Smooth muscle cell (in vitro differentiated cells): ENCODE results near the gene GLIS2. TPM values are rescaled to one million over a fixed set of nuclear protein-coding genes. Genes with fewer than 3 reads are reported as not detected.

Source experiments
- DNase-seq: peaks from one replicate; lab custom pipeline; 2025; ENCODE audit not compliant: unreplicated experiment; lab: John Stamatoyannopoulos, UW
- H2AFZ ChIP-seq: fragments of 200-600 bp; sonication (generic); 2 replicates; pipeline ENCODE4 v1.6.0; 2016; ENCODE audit warnings: antibody characterized with exemption, low read depth, mild to moderate bottlenecking
- H3F3A ChIP-seq: fragments of 200-600 bp; sonication (generic); 2 replicates; pipeline ENCODE4 v1.6.0; 2017; ENCODE audit warnings: antibody characterized with exemption, low read depth
- H3K27ac ChIP-seq: fragments of 200-600 bp; sonication (generic); 2 replicates; pipeline ENCODE4 v1.5.1; 2016; ENCODE audit warnings: low read depth, mild to moderate bottlenecking
- H3K27me3 ChIP-seq: fragments of 200-600 bp; sonication (generic); 2 replicates; pipeline ENCODE4 v1.6.1; 2016; ENCODE audit warnings: low read depth, mild to moderate bottlenecking
- H3K36me3 ChIP-seq: fragments of 200-600 bp; sonication (generic); 2 replicates; pipeline ENCODE4 v1.5.1; 2016; ENCODE audit warnings: low read depth
- H3K4me1 ChIP-seq: fragments of 200-600 bp; sonication (generic); 2 replicates; pipeline ENCODE4 v1.5.1; 2016; ENCODE audit warnings: low read depth
- H3K4me2 ChIP-seq: fragments of 200-600 bp; sonication (generic); 2 replicates; pipeline ENCODE4 v1.6.0; 2016; ENCODE audit warnings: mild to moderate bottlenecking
- H3K4me3 ChIP-seq: fragments of 200-600 bp; sonication (generic); 2 replicates; pipeline ENCODE4 v1.5.1; 2016; ENCODE audit warnings: mild to moderate bottlenecking
- H3K79me2 ChIP-seq: fragments of 200-600 bp; sonication (generic); 2 replicates; pipeline ENCODE4 v1.6.0; 2016; ENCODE audit warnings: low read depth, mild to moderate bottlenecking
- H3K9ac ChIP-seq: fragments of 200-600 bp; sonication (generic); 2 replicates; pipeline ENCODE4 v1.6.0; 2016; ENCODE audit warnings: low read depth
- H3K9me3 ChIP-seq: fragments of 200-600 bp; sonication (generic); replicated peaks from 2 replicates; pipeline ENCODE4 v1.5.1; 2016; ENCODE audit warnings: low read depth
- H4K20me1 ChIP-seq: fragments of 200-600 bp; sonication (generic); 2 replicates; pipeline ENCODE4 v1.6.0; 2016; ENCODE audit warnings: low read depth
- WGBS: methylation state at CpG from one replicate; pipeline ENCODE4 v1.1.7; 2016; ENCODE audit warnings: low lambda C conversion rate; 5-methylcytosine and 5-hydroxymethylcytosine counted together
- polyA plus RNA-seq: library from polyadenylated mRNA; unstranded; fragments of >200 nt; fragmentation: Nextera tagmentation; extraction: Ambion mirVana; gene quantifications from 2 replicates; pipeline ENCODE4 v1.2.1, GENCODE V29; 2016
- total RNA-seq: library from RNA; depleted of rRNA; stranded (reverse); fragments of >200 nt; gene quantifications from 2 replicates; pipeline ENCODE4 v1.2.3, GENCODE V29; 2014
- TF ChIP-seq, protein P1 (sequence below): fragments of 200-600 bp; sonication (generic); IDR thresholded peaks from 2 replicates; pipeline ENCODE4 v1.5.1; 2017; ENCODE audit warnings: borderline replicate concordance, mild to moderate bottlenecking, antibody characterized with exemption; ENCODE audit not compliant: insufficient read depth, poor library complexity, severe bottlenecking

GLIS2 gene
- total and polyA plus RNA-seq, 2 experiments from 2014 or later = 2.8 to 9.2 TPM

- Histone ChIP-seq H3K36me3 (no peaks in the 10 kb centered on the region), H3K4me3 (no peak overlapping the region), H3K79me2 (no peaks in the 10 kb centered on the region), H3K9ac (no peak overlapping the region), H2AFZ (no peak overlapping the region), H3K9me3 (no peaks in the 10 kb centered on the region), H3K4me2 (no peak overlapping the region), H3K4me1 (no peaks in the 10 kb centered on the region), H3K27me3 (no peaks in the 10 kb centered on the region), H4K20me1 (no peaks in the 10 kb centered on the region), H3K27ac (no peak overlapping the region), H3F3A (no peaks in the 10 kb centered on the region)
- no peak for DNase-seq
- TF ChIP-seq, protein P1, sequence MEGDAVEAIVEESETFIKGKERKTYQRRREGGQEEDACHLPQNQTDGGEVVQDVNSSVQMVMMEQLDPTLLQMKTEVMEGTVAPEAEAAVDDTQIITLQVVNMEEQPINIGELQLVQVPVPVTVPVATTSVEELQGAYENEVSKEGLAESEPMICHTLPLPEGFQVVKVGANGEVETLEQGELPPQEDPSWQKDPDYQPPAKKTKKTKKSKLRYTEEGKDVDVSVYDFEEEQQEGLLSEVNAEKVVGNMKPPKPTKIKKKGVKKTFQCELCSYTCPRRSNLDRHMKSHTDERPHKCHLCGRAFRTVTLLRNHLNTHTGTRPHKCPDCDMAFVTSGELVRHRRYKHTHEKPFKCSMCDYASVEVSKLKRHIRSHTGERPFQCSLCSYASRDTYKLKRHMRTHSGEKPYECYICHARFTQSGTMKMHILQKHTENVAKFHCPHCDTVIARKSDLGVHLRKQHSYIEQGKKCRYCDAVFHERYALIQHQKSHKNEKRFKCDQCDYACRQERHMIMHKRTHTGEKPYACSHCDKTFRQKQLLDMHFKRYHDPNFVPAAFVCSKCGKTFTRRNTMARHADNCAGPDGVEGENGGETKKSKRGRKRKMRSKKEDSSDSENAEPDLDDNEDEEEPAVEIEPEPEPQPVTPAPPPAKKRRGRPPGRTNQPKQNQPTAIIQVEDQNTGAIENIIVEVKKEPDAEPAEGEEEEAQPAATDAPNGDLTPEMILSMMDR = no peak
- 91% methylated on average over 30 of the region's 37 CpGs for WGBS
These were observed 48.5 kb downstream of the GLIS2 start for GRCh38 chr16:4364196-4365013.

DNA sequence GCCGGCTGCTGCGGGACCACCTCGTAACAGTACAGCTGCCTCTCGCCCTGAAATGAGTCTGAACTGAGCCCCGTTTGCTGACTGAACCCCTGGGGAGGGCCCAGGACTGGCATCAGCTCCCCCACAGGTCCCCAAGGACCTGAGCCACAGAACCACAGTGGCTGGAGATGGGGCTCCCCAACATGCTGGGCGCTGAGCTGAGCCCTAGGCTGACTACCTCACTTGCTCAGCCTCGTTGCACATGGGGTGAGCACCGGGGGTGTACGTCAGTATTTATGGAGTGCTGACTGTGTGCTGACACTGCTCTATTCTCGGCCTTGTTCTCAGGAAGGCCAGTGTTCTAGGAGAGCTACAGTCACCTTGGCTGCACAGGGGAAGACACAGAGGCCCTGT, 49.1 kb downstream of the GLIS2 start:
- WGBS = 93% methylated on average over 10 of the region's 10 CpGs
- TF ChIP-seq, protein P1 = no peak
- Histone ChIP-seq H3K27ac (no peak overlapping the region), H3K4me3 (no peak overlapping the region), H4K20me1 (no peaks in the 10 kb centered on the region), H3K4me1 (no peaks in the 10 kb centered on the region), H3K4me2 (no peak overlapping the region), H3K9ac (no peak overlapping the region), H2AFZ (no peak overlapping the region), H3K9me3 (no peaks in the 10 kb centered on the region), H3F3A (peaks cover 2% of the 10 kb centered on the region), H3K36me3 (no peaks in the 10 kb centered on the region), H3K79me2 (no peaks in the 10 kb centered on the region), H3K27me3 (no peaks in the 10 kb centered on the region)
- DNase-seq = no peak

DNA sequence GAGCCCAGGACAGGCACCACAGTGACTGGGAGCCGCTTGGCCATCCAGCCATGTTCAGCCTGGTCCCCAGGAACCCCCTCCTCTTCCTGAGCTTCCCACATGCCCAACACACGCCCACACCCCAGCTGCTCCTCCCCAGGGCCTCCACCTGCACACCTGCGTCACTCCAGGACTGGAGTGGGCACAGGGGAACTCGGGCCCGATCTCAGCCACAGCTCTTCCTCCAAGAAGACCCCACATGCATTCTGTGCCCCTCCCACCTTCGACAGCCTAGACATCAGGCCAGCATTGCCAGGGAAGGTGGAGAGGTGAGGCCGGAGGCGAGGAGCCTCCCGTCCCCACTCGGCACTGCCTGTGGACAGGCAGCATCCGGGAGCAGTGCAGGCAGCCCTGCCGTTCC, 49.7 kb downstream of the GLIS2 start:
- no peaks in the 10 kb centered on the region for H3K9me3 ChIP-seq
- no peak overlapping the region for H3K9ac ChIP-seq
- no peaks in the 10 kb centered on the region for H4K20me1 ChIP-seq
- peaks cover 3% of the 10 kb centered on the region for H3F3A ChIP-seq
- no peak for DNase-seq
- no peak overlapping the region for H3K27ac ChIP-seq
- no peak overlapping the region for H3K4me3 ChIP-seq
- WGBS = 97% methylated on average over 12 of the region's 12 CpGs
- TF ChIP-seq, protein P1 = no peak
- no peak overlapping the region for H2AFZ ChIP-seq
- H3K4me2 ChIP-seq = no peak overlapping the region
- H3K4me1 ChIP-seq = no peaks in the 10 kb centered on the region
- H3K79me2 ChIP-seq = no peaks in the 10 kb centered on the region
- H3K36me3 ChIP-seq = no peaks in the 10 kb centered on the region
- no peaks in the 10 kb centered on the region for H3K27me3 ChIP-seq

DNA sequence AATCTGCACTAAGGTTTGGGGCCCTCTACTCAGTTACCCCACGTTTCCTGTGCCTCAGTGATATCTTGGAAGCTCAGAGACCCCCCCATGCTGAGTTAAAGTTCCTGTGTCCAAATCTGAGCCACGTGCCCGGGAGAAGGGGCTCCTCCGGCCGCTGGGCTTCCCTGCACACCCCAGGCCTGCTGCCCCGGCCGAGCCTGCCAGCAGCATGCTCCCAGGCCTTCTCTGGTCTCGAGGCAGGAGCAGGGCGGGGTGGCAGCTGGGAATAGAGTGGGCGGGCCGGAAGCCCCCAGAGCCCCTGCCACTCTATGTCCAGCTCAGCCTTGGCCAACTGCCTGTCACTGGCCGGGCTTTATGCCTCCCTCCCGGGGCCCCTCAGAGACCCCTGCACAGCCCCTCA, 50.1 kb downstream of the GLIS2 start:
- H3K79me2 ChIP-seq = no peaks in the 10 kb centered on the region
- no peaks in the 10 kb centered on the region for H3K9me3 ChIP-seq
- H3K4me3 ChIP-seq = no peak overlapping the region
- TF ChIP-seq, protein P1 = no peak
- WGBS = 94% methylated on average over 13 of the region's 13 CpGs
- no peak overlapping the region for H3K9ac ChIP-seq
- H3K4me1 ChIP-seq = peaks cover under 1% of the 10 kb centered on the region
- H3K4me2 ChIP-seq = no peak overlapping the region
- no peak overlapping the region for H2AFZ ChIP-seq
- H3K36me3 ChIP-seq = no peaks in the 10 kb centered on the region
- H3K27ac ChIP-seq = no peak overlapping the region
- H3F3A ChIP-seq = peaks cover 3% of the 10 kb centered on the region
- no peak for DNase-seq
- H3K27me3 ChIP-seq = no peaks in the 10 kb centered on the region
- H4K20me1 ChIP-seq = no peaks in the 10 kb centered on the region
